A549 (cell line): ENCODE data around the gene LY6G6D.

Source experiments
- CEBPB ChIP-seq, 2 experiments: fragments of >200 bp in 1 of 2; sonication (Bioruptor Twin) in 1 of 2; formaldehyde crosslinking in 1 of 2; IDR thresholded peaks; 2 replicates each; pipeline ENCODE4 v1.6.1; 2012 to 2016
- CHD2 ChIP-seq: fragments of 150-350 bp; IDR thresholded peaks from 2 replicates; pipeline ENCODE4 v1.6.1; 2014; ENCODE audit warnings: low read length; ENCODE audit not compliant: partially characterized antibody
- MAFK ChIP-seq: fragments of 450-650 bp; IDR thresholded peaks from 2 replicates; pipeline ENCODE4 v1.6.1; 2014; ENCODE audit not compliant: partially characterized antibody
- MAX ChIP-seq: IDR thresholded peaks from 2 replicates; pipeline ENCODE4 v1.6.1; 2012
- NPAS2 ChIP-seq: fragments of 250-450 bp; sonication (Bioruptor Pico); IDR thresholded peaks from 2 replicates; pipeline ENCODE4 v1.8.0; 2022; ENCODE audit warnings: mild to moderate bottlenecking, moderate library complexity, borderline replicate concordance
- POLR2A ChIP-seq: IDR thresholded peaks from 2 replicates; pipeline ENCODE4 v1.6.1; 2012; ENCODE audit warnings: mild to moderate bottlenecking, low read length
- RAD21 ChIP-seq, 2 experiments: fragments of >200 bp in 1 of 2; sonication (Bioruptor Twin) in 1 of 2; formaldehyde crosslinking in 1 of 2; IDR thresholded peaks in 1 of 2; conservative IDR thresholded peaks in 1 of 2; 2 replicates in 1 of 2; 3 replicates in 1 of 2; pipeline ENCODE4 v1.6.1; 2012 to 2018; ENCODE audit warnings: inconsistent platforms in 1 of 2

- TF ChIP-seq MAX (no peak), CHD2 (no peak), POLR2A (no peak), NPAS2 (CRISPR knock-in tag) (no peak), CEBPB (IDR thresholded peaks at IDR 0.05) (no peak), RAD21 (conservative IDR thresholded peaks at IDR 0.05 in 1 of 2, IDR thresholded peaks at IDR 0.05 in 1 of 2) (no peak), MAFK (no peak)
Measured at GRCh38 chr6:31702405-31702818, 12.7 kb upstream of the LY6G6D start.
